Measurements from ENCODE around the gene PHYHD1.

The PHYHD1 gene

DNA sequence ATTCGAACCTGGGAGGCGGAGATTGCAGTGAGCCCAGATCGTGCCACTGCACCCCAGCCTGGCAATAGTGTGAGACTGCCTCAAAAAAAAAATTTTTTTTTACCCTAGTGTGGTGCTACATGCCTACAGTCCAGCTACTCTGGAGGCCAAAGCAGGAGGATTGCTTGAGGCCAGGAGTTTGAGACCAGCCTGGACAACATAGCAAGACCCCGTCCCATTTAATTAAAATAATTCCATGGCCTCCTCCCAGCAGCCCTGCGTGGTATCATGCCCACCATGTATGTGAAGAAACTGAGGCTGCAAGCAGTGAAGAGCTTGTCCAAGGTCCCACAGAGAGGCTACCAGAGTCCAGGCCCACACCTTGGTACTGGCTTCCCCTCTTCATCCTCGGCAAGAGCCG is 19.4 kb upstream of the PHYHD1 start:
- DNase-seq (ENCODE audit: low spot score): no peak
- FAIRE-seq: no peak

DNA sequence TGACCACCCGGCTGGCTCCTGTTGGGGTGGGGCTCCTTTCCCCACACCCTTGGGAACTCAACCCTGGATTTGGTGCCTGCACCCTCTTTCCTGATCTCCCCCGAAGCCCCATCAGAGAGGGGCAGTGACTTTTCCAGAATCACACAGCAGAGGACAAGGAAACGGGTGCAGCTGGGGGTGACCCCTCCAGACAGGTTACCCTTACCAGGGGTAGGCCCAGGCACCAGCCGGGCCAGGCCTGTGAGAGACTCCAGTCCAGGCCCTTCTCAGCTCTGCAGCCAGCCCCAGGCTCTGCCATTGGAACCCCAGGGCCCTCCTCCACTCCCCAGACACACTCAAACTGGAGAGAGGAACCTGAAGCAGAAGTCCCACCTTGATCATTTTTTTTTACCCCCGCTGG is 19.0 kb upstream of the PHYHD1 start:
- no peak for FAIRE-seq
- DNase-seq (ENCODE audit: low spot score): no peak

DNA sequence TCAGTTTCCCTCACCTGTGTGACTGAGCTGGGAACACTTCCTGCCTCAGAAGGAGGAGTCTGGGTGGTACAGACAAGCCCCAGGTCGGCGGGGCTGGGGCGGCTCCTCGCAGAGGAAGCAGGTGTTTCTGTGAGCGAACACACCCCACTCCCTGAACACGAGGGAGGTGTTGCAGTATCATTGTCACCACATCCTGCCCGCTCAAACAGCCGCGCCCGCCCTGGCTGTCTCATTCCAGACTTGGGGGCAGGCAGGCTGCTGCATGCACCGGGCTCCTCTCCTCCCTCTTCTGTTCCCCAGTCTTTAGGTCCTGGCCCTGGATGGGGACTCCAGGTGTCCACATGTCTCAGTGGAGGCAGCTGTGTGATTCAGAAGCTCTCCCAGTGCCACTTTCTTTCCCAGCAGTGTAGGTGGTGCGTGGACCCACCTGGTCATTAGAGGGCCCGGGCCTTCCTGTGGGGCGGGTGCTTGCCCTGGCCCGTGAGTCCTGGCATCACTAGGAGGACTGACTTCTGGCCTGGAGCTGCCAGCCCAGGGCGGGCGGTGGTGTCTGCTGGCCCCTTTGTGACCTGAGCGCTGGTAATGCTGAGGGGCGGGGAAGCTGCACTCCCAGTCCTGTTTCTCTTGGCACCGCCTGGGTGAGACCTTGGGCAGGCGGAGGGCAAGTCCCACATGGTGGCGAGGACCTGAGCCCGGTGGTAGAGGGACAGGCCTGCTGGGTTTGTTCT is 18.3 kb upstream of the PHYHD1 start:
- DNase-seq (ENCODE audit: low spot score) (no peak), FAIRE-seq (no peak)

DNA sequence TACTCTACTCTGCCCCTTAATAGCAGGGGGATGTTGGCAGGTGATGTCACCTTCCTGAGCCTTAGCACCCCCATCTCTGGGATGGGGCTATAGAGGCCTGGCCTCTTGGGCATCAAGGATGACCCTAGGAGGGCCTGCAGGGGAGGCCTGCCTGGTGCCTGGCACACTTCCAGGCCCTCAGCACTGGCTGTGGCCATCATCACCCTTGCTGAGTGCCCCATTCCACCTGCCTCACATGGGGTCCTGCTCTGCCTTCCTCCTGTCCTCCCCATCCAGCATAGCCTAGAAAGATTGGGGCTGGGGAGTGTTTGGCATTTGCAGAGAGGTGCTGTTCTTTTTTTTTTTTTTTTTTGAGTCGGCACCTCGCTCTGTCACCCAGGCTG is 17.7 kb upstream of the PHYHD1 start:
- FAIRE-seq (peak; percentile 52), DNase-seq (ENCODE audit: low spot score) (no peak)

DNA sequence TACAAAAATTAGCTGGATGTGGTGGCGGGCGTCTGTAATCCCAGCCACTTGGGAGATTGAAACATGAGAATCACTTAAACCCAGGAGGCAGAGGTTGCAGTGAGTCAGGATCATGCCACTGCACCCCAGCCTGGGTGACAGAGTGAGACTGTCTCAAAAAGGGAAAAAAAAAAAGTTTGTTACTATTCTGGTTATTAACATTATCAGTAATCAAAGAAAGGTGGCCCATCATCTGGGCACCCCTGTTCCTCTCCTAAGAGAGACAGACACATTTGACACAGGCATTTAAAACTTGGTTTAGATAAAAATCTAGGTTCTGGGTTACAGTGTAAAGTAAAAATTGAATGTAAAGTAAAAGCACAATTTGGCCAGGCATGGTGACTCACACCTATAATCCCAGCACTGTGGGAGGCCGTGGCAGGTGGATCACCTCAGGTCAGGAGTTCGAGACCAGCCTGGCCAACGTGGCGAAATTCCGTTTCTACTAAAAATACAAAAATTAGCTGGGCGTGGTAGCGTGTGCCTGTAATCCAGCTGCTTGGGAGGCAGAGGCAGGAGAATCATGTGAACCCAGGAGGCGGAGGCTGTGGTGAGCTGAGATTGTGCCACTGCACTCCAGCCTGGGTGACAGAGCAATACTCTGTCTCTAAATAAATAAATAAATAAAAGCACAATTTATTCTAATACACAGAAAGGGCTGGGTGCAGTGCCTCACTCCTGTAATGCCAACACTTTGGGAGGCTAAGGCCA is 16.7 kb upstream of the PHYHD1 start:
- no peak for FAIRE-seq
- DNase-seq (ENCODE audit: low spot score): no peak

DNA sequence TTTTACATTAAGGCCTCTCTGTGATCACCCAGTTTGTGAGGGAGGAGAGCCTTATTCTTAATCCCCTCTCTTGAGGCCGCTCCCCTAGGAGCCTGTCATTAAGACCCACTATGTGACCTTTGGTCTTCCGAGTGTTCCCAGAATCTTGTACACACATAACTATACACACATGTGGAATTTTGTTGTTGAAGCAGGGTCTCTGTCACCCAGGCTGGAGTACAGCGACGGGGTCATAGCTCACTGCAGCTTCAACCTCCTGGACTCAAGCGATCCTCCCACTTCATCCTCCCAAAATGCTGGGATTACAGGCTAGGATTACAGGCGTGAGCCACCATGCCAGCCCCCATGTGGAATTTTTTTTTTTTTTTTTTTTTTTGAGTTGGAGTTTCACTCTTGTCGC is 14.8 kb upstream of the PHYHD1 start:
- DNase-seq (ENCODE audit: low spot score) (no peak), FAIRE-seq (no peak)

DNA sequence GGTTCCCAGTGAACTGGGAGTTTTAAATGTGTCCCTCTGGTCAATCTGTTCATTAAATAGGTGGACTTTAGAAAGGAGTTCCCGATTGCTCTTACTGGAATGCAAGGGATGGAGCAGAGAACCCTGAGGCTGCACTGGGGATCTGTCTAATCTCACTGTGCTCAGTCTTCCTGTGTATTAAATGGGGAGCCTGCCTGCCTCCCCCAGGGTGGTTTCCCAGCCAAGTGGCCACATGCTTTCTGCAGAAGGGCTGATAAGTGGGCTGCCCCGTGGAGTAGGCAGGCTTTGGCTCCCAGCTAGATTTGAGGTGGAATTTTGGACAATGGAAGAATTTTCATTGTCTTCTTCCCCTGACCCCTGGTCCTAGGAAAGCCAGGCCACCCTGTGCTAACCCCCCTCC is 14.0 kb upstream of the PHYHD1 start:
- FAIRE-seq (no peak), DNase-seq (ENCODE audit: low spot score) (no peak)

DNA sequence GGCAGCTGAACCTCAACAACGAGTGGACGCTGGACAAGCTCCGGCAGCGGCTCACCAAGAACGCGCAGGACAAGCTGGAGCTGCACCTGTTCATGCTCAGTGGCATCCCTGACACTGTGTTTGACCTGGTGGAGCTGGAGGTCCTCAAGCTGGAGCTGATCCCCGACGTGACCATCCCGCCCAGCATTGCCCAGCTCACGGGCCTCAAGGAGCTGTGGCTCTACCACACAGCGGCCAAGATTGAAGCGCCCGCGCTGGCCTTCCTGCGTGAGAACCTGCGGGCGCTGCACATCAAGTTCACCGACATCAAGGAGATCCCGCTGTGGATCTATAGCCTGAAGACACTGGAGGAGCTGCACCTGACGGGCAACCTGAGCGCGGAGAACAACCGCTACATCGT is 12.4 kb upstream of the PHYHD1 start:
- DNase-seq (ENCODE audit: low spot score): no peak
- no peak for FAIRE-seq

DNA sequence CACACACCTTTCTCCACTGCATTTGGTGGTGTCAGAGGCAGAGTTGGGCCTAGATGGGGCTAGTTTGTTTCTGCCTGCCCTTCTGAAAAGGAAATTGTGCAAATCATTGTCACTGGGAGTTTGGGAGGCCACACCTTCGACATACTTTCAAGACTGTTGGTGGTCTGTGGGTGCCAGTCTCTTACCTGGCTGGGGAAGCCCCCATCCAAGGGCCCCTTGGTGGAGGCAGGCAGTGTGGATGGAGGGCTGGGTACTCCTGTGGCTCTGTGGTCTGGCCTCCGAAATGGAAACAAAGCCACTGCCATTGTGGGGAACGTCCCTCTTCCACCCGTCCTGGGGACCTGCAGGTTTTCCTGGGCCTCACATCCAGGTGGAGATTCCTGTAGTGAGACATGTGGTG is 10.9 kb upstream of the PHYHD1 start:
- FAIRE-seq (no peak), DNase-seq (ENCODE audit: low spot score) (no peak)

DNA sequence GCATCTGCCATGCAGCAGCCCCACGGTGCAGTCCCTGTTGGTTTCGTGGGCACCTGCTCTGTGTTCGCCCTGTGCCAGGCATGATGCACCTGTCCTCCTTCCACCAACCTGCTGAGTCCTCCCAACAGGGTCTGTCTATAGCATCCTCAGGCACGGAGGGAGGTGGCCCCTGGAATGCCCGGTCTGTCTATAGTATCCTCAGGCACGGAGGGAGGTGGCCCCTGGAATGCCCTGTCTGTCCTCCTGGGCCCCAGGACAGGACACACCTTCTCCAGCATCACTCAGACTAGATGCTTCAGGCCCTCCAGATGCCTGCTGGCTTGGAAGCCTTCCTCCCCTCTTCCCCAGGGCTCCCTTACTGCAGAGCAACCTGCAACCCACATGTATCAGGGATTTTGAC is 9.9 kb upstream of the PHYHD1 start:
- DNase-seq (ENCODE audit: low spot score) (no peak), FAIRE-seq (no peak)

DNA sequence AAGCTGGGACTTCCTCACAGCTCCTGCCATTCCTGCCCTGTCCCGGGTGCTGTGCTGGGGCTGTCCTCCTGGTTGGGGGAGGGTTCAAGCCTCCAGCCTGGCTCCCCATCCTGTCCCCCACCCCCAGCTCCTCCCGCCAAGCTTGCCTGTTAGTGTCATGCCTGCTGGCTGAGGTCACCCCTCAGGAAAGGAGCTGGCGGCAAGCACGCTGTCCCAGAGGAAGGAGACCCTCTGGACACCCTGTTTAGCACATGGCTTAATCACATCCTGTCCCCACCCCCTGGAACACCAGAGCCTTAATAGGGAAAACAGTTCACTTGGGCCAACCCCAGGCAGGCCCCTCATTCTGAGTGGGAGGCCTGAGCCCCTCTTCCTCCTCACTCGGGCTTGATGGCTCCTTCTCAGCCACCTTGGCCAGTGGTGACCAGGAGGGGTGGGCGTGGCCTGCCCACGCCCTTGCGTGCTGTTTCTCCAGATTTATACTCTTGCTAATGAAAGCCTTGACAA is 9.2 kb upstream of the PHYHD1 start:
- DNase-seq (ENCODE audit: low spot score): peak; percentile 75
- peak; percentile 87 for FAIRE-seq

DNA sequence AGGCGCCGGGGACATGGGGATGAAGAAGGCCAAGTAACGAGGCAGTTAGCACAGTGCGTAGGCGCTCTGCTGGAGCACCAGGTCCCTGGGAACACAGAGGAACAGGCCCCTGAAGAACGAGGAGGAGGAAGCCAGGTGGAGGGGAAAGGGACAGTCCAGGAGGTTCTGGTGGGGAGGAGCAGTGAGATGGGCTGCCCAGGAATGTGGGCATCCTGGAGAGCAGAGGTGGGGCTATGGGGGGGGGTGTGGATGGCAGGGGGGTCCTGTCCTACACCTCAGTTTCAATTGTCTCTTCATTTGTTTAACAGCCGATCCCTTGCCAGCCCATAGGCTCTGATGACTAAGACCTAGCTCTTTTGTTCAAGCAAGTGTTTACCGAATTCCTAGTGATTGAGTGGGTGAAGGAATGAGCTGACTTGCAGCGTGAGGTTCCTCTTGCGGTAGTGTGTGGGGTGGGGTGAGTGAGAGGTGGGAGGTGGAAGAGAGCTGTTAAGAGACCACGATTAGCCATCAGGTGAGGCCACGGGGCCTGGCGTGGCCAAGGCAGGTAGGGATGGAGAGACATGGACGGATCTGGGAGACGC is 8.4 kb upstream of the PHYHD1 start:
- FAIRE-seq: peak; percentile 40

DNA sequence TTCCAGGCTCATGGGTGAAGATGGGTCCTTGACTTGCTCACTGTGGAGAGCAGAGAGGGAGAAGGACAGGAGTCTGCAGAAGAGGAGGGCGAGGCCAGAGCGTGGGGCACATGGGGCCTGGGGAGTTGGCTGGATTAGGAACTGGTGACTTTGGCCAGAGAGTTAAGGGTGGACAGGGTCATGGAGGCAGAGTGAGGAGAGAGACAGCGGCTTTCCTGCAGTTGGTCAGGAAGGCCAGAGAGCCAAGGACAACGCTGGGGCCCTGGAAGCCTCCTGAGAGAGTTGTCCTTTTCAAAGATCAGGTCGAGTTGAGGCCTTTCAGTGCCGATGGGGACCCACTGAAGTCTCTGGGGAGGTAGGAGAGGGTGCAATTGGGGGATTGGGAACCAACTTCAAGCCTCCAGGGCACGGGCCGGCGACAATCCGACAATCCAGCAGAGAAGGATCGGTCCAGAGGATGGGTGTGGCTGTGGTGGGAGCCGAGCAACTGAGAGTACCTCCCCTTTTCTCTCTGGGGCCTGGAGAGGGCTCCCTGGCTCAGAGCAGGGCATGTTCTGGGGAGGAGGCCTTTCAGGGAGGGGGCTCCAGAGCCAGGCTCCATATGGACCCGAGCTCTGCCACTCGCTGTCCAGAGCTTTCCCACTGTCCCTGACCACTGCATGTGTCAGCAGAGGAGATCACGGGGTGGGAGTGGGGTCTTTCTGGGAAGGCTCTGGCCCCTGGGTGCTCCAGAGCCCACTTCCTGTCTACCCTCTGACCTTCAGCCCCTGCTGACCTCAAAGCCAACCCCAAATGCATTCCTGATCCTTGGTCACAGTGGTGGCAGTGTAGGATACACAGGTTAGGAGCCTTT is 7.5 kb upstream of the PHYHD1 start:
- peak; percentile 55 for DNase-seq (ENCODE audit: low spot score)
- FAIRE-seq: no peak

More for the DNA sequence above, 8.4 kb upstream of the PHYHD1 start:
- peak; percentile 89 for DNase-seq (ENCODE audit: low spot score)

DNA sequence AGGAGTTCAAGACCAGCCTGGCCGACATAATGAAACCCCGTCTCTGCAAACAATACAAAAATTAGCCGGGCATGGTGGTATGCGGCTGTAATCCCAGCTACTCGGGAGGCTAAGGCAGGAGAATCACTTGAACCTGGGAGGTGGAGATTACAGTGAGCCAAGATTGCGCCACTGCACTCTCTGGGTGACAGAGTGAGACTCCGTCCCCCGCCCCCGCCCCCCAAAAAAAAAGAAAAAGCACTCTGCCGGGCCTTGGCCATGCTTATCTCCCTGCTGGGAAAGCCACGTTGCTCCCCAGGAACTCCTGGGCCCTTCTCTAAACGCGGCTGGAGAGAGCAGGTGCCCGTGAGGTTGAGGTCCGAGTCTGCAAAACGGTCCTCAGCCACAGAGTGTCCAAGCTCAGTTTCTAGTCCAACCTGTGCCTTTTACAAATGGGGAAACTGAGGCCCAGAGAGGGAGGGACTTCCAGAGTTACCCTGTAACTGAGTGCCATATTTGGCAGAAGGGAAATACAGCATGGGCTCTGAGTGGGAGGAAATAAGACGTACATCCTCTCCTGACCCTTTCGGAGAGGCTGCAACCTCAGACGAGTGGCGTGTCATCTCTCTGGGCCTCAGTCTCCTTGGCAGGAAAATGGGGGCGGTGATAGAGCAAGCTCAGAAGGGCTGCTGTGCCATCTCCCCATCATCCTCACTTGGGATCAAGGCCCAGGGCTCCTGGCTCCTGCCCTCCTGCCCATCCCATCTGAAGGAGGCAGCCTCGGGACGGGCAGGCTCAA is 6.6 kb upstream of the PHYHD1 start:
- DNase-seq (ENCODE audit: low spot score): no peak
- FAIRE-seq: no peak

DNA sequence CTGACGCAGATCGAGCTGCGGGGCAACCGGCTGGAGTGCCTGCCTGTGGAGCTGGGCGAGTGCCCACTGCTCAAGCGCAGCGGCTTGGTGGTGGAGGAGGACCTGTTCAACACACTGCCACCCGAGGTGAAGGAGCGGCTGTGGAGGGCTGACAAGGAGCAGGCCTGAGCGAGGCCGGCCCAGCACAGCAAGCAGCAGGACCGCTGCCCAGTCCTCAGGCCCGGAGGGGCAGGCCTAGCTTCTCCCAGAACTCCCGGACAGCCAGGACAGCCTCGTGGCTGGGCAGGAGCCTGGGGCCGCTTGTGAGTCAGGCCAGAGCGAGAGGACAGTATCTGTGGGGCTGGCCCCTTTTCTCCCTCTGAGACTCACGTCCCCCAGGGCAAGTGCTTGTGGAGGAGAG is 4.6 kb upstream of the PHYHD1 start:
- FAIRE-seq: no peak

DNA sequence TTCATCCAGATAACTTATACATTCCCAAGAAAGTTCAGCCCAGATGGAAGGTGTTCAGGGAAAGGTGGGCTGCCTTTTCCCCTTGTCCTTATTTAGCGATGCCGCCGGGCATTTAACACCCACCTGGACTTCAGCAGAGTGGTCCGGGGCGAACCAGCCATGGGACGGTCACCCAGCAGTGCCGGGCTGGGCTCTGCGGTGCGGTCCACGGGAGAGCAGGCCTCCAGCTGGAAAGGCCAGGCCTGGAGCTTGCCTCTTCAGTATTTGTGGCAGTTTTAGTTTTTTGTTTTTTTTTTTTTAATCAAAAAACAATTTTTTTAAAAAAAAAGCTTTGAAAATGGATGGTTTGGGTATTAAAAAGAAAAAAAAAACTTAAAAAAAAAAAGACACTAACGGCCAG is 4.0 kb upstream of the PHYHD1 start:
- DNase-seq (ENCODE audit: low spot score) (no peak), FAIRE-seq (no peak)

More for the DNA sequence above, 4.6 kb upstream of the PHYHD1 start:
- DNase-seq (ENCODE audit: low spot score): no peak

DNA sequence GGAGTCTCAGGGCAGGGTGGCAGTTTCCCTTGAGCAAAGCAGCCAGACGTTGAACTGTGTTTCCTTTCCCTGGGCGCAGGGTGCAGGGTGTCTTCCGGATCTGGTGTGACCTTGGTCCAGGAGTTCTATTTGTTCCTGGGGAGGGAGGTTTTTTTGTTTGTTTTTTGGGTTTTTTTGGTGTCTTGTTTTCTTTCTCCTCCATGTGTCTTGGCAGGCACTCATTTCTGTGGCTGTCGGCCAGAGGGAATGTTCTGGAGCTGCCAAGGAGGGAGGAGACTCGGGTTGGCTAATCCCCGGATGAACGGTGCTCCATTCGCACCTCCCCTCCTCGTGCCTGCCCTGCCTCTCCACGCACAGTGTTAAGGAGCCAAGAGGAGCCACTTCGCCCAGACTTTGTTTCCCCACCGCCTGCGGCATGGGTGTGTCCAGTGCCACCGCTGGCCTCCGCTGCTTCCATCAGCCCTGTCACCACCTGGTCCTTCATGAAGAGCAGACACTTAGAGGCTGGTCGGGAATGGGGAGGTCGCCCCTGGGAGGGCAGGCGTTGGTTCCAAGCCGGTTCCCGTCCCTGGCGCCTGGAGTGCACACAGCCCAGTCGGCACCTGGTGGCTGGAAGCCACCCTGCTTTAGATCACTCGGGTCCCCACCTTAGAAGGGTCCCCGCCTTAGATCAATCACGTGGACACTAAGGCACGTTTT is 3.5 kb upstream of the PHYHD1 start:
- no peak for DNase-seq (ENCODE audit: low spot score)
- FAIRE-seq: no peak

DNA sequence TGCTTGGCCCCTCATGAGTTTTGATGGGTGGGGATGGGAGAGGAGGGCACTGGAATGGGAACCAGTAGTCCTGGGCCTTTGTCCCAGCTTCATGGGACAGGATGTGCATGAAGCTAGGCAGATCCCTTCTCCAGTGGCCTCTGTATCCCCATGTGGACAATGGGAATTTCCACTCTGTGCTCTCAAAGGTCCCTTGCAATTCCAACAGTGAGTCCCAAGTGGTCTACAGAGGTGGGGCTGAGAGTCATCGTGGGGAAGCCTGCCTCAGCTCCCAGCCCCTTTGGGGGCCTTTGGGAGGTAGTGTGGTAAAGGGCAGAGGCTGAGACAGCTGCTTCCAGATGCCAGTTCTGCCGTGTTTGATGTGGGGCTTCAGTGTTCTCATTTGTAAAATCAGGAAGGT is 1.9 kb upstream of the PHYHD1 start:
- DNase-seq (ENCODE audit: low spot score) (no peak), FAIRE-seq (no peak)

DNA sequence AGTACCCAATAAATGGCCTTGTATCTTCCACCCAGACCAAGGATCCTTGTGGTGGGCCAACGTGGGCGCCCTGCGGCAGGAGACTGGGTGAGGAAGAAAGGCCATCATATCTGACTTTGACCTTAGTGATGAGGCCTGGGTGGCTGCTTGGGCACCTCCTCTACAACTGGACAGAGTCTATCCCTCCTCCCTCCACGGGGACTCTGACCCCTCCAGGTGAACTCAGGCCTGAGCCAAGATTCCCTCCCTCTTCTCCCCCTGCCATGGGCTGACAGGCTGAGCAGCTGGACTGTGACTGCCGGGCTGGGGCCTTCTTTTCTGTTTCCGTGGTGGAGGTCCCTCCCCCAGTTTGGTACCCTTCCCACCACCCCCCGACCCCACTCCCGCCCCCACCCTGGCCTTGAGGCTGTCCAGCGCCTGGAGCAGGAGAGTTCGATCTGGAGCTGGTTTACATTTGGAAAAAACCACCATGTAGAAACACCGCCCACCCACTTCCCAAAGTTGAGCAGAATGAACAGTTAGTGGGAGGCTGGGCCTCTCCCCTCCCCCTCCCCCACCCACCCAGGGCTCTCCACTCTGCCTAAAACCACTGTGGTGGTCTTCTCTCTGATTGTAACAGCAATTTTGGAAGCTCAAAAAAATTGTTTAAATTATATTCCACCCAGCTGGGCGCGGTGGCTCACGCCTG is 1.2 kb upstream of the PHYHD1 start:
- DNase-seq (ENCODE audit: low spot score) (no peak), FAIRE-seq (no peak)

All from urothelium cell line (cell line).